ENCODE results near the gene TBC1D32.

The TBC1D32 gene

GRCh38 chr6:121349596-121349995, 15.3 kb upstream of the TBC1D32 start:
- H3K4me3 ChIP-seq (ENCODE audit: low read depth, low read length, poor library complexity, severe bottlenecking) = no peak overlapping the region
- H3K9me2 ChIP-seq (ENCODE audit: low read depth, low read length) = no peaks in the 10 kb centered on the region
- no peaks in the 10 kb centered on the region for H3K4me1 ChIP-seq (ENCODE audit: insufficient read depth, low read length, severe bottlenecking)
- H3K9me3 ChIP-seq (ENCODE audit: low read length) = no peaks in the 10 kb centered on the region
- no peak overlapping the region for H3K27ac ChIP-seq (ENCODE audit: low read depth, low read length, poor library complexity, severe bottlenecking)
- H4K20me1 ChIP-seq (ENCODE audit: insufficient read depth, low read length) = no peaks in the 10 kb centered on the region
- H3K79me2 ChIP-seq (ENCODE audit: insufficient read depth, low read length) = no peaks in the 10 kb centered on the region
- H3F3A ChIP-seq (ENCODE audit: insufficient read depth, low read length) = no peaks in the 10 kb centered on the region
- no peak overlapping the region for H3K9ac ChIP-seq (ENCODE audit: low read length)
- H3K27me3 ChIP-seq (ENCODE audit: insufficient read depth, low read length) = no peaks in the 10 kb centered on the region
- H2AFZ ChIP-seq (ENCODE audit: low read length) = no peak overlapping the region
- no peak overlapping the region for H3K4me2 ChIP-seq (ENCODE audit: low read length)
- H3K36me3 ChIP-seq (ENCODE audit: insufficient read depth, low read length) = no peaks in the 10 kb centered on the region
- TF ChIP-seq EZH2 (IDR thresholded peaks at IDR 0.05; ENCODE audit: borderline replicate concordance, low read length) (no peak), CTCF (IDR thresholded peaks at IDR 0.05; ENCODE audit: low read length) (no peak)

- Histone ChIP-seq H3F3A (ENCODE audit: insufficient read depth, low read length) (no peaks in the 10 kb centered on the region), H3K9me2 (ENCODE audit: low read depth, low read length) (no peaks in the 10 kb centered on the region), H3K4me1 (ENCODE audit: insufficient read depth, low read length, severe bottlenecking) (no peaks in the 10 kb centered on the region), H3K9ac (ENCODE audit: low read length) (no peak overlapping the region), H2AFZ (ENCODE audit: low read length) (no peak overlapping the region), H3K4me3 (ENCODE audit: low read depth, low read length, poor library complexity, severe bottlenecking) (no peak overlapping the region), H3K79me2 (ENCODE audit: insufficient read depth, low read length) (no peaks in the 10 kb centered on the region), H4K20me1 (ENCODE audit: insufficient read depth, low read length) (no peaks in the 10 kb centered on the region), H3K4me2 (ENCODE audit: low read length) (no peak overlapping the region), H3K9me3 (ENCODE audit: low read length) (no peaks in the 10 kb centered on the region), H3K36me3 (ENCODE audit: insufficient read depth, low read length) (no peaks in the 10 kb centered on the region), H3K27ac (ENCODE audit: low read depth, low read length, poor library complexity, severe bottlenecking) (no peak overlapping the region), H3K27me3 (ENCODE audit: insufficient read depth, low read length) (no peaks in the 10 kb centered on the region)
- TF ChIP-seq EZH2 (IDR thresholded peaks at IDR 0.05; ENCODE audit: borderline replicate concordance, low read length) (no peak), CTCF (IDR thresholded peaks at IDR 0.05; ENCODE audit: low read length) (no peak)
Observed at GRCh38 chr6:121347484-121347883, 13.2 kb upstream of the TBC1D32 start.

- no peak overlapping the region for H3K9ac ChIP-seq (ENCODE audit: low read length)
- TF ChIP-seq EZH2 (IDR thresholded peaks at IDR 0.05; ENCODE audit: borderline replicate concordance, low read length) (no peak), CTCF (IDR thresholded peaks at IDR 0.05; ENCODE audit: low read length) (no peak)
- no peaks in the 10 kb centered on the region for H4K20me1 ChIP-seq (ENCODE audit: insufficient read depth, low read length)
- H3K36me3 ChIP-seq (ENCODE audit: insufficient read depth, low read length) = no peaks in the 10 kb centered on the region
- H3K4me1 ChIP-seq (ENCODE audit: insufficient read depth, low read length, severe bottlenecking) = no peaks in the 10 kb centered on the region
- H3K9me3 ChIP-seq (ENCODE audit: low read length) = no peaks in the 10 kb centered on the region
- H3K79me2 ChIP-seq (ENCODE audit: insufficient read depth, low read length) = no peaks in the 10 kb centered on the region
- no peaks in the 10 kb centered on the region for H3K27me3 ChIP-seq (ENCODE audit: insufficient read depth, low read length)
- H3K27ac ChIP-seq (ENCODE audit: low read depth, low read length, poor library complexity, severe bottlenecking) = no peak overlapping the region
- no peak overlapping the region for H3K4me2 ChIP-seq (ENCODE audit: low read length)
- H3K4me3 ChIP-seq (ENCODE audit: low read depth, low read length, poor library complexity, severe bottlenecking) = no peak overlapping the region
- no peaks in the 10 kb centered on the region for H3F3A ChIP-seq (ENCODE audit: insufficient read depth, low read length)
- H3K9me2 ChIP-seq (ENCODE audit: low read depth, low read length) = no peaks in the 10 kb centered on the region
- no peak overlapping the region for H2AFZ ChIP-seq (ENCODE audit: low read length)
Observed at GRCh38 chr6:121344539-121344938, 10.3 kb upstream of the TBC1D32 start.

Data from OCI-LY1 (cell line).